Retinal pigment epithelial cell (primary cell): ENCODE results near the gene BRF1.
"Not testable (repeated sequence)": the region's sequence is repeated elsewhere in the genome, so short reads cannot be mapped to it uniquely, and the experiment has no call there.

Experiments used
- DNase-seq: peaks from one replicate; pipeline ENCODE4 v3.0.0-alpha.2; 2010; ENCODE audit warnings: low read depth
- H3K4me3 ChIP-seq: 2 replicates; pipeline ENCODE4 v1.5.1; 2011; ENCODE audit warnings: mild to moderate bottlenecking, low read length, control low read depth, moderate library complexity
- CTCF ChIP-seq: conservative IDR thresholded peaks from 2 replicates; pipeline ENCODE4 v1.5.1; 2011; ENCODE audit warnings: low read depth, low read length, control low read depth, inconsistent platforms

BRF1 gene

GRCh38 chr14:105335735-105336476 lies 35.1 kb upstream of the BRF1 start:
- TF ChIP-seq CTCF = no peak
- DNase-seq = no peak
- H3K4me3 ChIP-seq = no peak overlapping the region

GRCh38 chr14:105335231-105335542 lies 34.4 kb upstream of the BRF1 start:
- not testable (repeated sequence) for H3K4me3 ChIP-seq, DNase-seq

DNA sequence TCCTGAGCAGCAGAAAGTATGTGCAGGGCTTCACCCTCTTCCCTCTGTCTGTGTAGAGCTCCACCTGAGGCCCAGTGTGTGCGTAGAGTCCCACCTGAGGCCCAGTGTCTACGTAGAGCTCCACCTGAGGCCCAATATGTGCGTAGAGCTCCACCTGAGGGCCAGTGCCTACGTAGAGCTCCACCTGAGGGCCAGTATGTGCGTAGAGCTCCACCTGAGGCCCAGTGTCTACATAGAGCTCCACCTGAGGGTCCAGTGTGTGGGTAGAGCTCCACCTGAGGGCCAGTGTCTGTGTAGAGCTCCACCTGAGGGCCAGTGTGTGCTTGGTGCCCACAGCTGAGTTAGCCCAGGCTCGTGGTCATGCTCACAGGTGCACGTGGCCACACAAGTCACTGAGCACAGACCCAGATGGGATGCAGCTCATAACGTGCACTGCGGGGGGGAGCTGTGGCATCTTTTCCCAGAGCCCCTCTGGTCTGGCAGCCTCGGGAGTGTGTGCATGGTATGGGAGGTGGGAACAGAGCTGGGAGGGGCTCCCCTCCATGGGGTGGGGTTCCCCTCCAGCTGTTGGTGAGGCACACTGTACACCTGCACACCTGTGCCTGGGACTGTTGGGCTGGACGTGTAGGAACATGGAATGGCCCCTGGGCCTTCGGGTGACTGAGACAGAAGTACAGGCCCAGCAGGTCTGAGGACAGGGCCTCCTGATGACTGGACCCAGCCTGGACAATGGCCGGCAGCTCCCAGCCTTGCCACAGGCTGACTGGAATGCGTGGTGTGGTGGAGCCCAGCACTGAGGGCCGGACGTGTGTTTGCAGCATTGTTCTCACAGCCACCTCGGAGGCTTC lies 33.8 kb upstream of the BRF1 start:
- TF ChIP-seq CTCF = no peak
- H3K4me3 ChIP-seq = no peak overlapping the region
- no peak for DNase-seq

- no peak for TF ChIP-seq CTCF
- H3K4me3 ChIP-seq = no peak overlapping the region
- DNase-seq = no peak
Observed at GRCh38 chr14:105333613-105334364, 33.0 kb upstream of the BRF1 start.

DNA sequence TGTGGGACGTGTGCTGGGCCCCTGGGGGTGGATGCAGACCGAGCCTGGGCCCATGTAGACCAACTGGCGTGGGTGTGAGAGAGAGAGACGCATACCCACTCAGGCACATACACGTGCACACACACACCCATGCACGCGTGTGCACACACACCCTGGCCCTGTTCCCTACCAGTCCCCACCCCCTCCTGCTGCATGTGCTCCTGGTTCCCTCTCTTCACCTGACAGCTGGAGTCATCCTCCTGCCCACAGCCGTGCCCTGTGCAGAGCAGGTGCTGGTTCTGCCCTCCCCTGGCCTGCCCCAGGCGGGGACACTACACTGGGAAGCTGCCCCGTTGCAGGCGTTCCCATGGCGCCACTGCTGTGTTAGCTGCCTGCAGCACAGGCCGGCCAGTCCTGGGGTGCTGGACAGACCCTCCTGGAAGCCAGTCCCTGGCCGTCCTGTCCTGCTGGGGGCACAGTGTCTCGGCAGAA lies 32.3 kb upstream of the BRF1 start:
- TF ChIP-seq CTCF = no peak
- no peak for DNase-seq
- H3K4me3 ChIP-seq = no peak overlapping the region

DNA sequence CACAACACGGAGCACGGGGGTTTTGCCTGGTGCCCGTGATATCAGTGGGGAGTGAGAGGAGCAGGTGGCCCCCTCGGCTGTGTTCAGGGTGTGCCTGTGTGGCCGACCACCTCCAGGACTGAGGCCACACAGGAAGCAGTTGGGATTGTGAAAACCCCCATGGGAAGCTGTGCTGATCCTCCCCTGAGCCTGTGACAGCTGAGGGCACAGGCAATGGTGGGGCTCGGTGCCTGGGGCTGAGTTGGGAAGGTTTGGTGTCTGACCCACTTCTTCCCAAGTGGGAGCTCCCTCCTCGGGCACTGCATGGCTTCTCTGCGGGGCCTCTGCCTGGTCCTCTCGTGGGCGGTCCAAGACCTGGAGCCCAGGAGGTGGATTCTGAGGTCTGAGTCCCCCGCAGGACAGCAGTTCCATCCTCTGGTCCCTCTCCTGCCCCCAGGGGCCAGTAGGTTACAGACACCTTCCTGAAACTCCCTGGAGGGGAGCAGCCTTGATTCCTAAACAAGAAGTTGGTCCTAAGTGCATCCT lies 31.6 kb upstream of the BRF1 start:
- TF ChIP-seq CTCF = no peak
- DNase-seq = no peak
- H3K4me3 ChIP-seq = no peak overlapping the region
